Tibial nerve (tissue), 4 donors: Measurements from ENCODE around the gene BACH2. TPM values are rescaled to one million over a fixed set of nuclear protein-coding genes. Genes with fewer than 3 reads are reported as not detected.

Experiments used
- DNase-seq, 2 donors: peaks; one replicate each; pipeline ENCODE4 v3.0.0-alpha.2; 2019; ENCODE audit warnings: low spot score in 2 of 2
- H3K27ac ChIP-seq, 4 donors: fragments of 200-600 bp; sonication (generic) in 3 of 4; one replicate each; pipeline ENCODE4 v1.5.1; 2017 to 2019; ENCODE audit warnings: mild to moderate bottlenecking in 1 of 4
- H3K27me3 ChIP-seq, 2 donors: fragments of 200-600 bp; sonication (generic) in 1 of 2; one replicate each; pipeline versions ENCODE4 v1.5.1 to v1.6.0; 2017 to 2019
- H3K36me3 ChIP-seq, 3 donors: fragments of 200-600 bp; sonication (generic); one replicate each; pipeline ENCODE4 v1.5.1; 2018 to 2019
- H3K4me1 ChIP-seq, 4 donors: fragments of 200-600 bp; sonication (generic) in 3 of 4; one replicate each; pipeline ENCODE4 v1.5.1; 2017 to 2019
- H3K4me3 ChIP-seq, 4 donors: fragments of 200-600 bp; sonication (generic) in 3 of 4; one replicate each; pipeline ENCODE4 v1.5.1; 2017 to 2019; ENCODE audit warnings: mild to moderate bottlenecking in 1 of 4, moderate library complexity in 1 of 4
- H3K9me3 ChIP-seq, 4 donors: fragments of 200-600 bp; sonication (generic) in 3 of 4; one replicate each; pipeline ENCODE4 v1.5.1; 2017 to 2019
- CTCF ChIP-seq, 5 experiments: fragments of 200-600 bp in 3 of 5; fragments of 450-650 bp in 2 of 5; sonication (generic) in 3 of 5; IDR thresholded peaks; one replicate each; pipeline ENCODE4 v1.5.1; 2016 to 2019; ENCODE audit warnings: antibody characterized with exemption in 5 of 5, mild to moderate bottlenecking in 3 of 5, moderate library complexity in 2 of 5
- EP300 ChIP-seq, 2 donors: sonication (generic); formaldehyde crosslinking; IDR thresholded peaks; one replicate each; pipeline ENCODE4 v1.6.1; 2017; ENCODE audit warnings: antibody characterized with exemption in 2 of 2, mild to moderate bottlenecking in 1 of 2
- POLR2A ChIP-seq, 2 donors: fragments of 450-650 bp; IDR thresholded peaks; one replicate each; pipeline ENCODE4 v1.6.1; 2017; ENCODE audit warnings: antibody characterized with exemption in 2 of 2, mild to moderate bottlenecking in 2 of 2, moderate library complexity in 2 of 2
- WGBS, 2 donors: methylation state at CpG; one replicate each; pipeline ENCODE4 v1.1.5; 2018; 5-methylcytosine and 5-hydroxymethylcytosine counted together
- total RNA-seq, 4 donors: library from RNA; depleted of rRNA; stranded (reverse); fragments of >200 nt; gene quantifications; one replicate each; pipeline ENCODE4 v1.1.0, GENCODE V29; 2016

BACH2 gene
- total RNA-seq, 4 donors from 2014 or later, result 4.4 to 11.1 (median 8.4) TPM

GRCh38 chr6:90311569-90311968 lies 14.9 kb upstream of the BACH2 start:
- DNase-seq, result no peak
- no peak overlapping the region for H3K4me3 ChIP-seq
- H3K27me3 ChIP-seq, result no peaks in the 10 kb centered on the region
- no peak for TF ChIP-seq POLR2A (IDR thresholded peaks at IDR 0.05)
- TF ChIP-seq CTCF (IDR thresholded peaks at IDR 0.05), result no peak
- TF ChIP-seq EP300 (IDR thresholded peaks at IDR 0.05), result no peak
- WGBS, 2 donors, result 91 to 92% methylated on average over 4 of the region's 4 CpGs
- no peak overlapping the region for H3K27ac ChIP-seq
- H3K9me3 ChIP-seq, result no peaks in the 10 kb centered on the region
- no peaks in the 10 kb centered on the region for H3K36me3 ChIP-seq
- H3K4me1 ChIP-seq, result no peaks in the 10 kb centered on the region

- 69 to 73% methylated on average over 1 of the region's 1 CpG for WGBS, 2 donors
- no peaks in the 10 kb centered on the region for H3K4me1 ChIP-seq
These were observed 9.3 kb upstream of the BACH2 start for GRCh38 chr6:90305800-90306448.

GRCh38 chr6:90304308-90304707 lies 7.7 kb upstream of the BACH2 start:
- Histone ChIP-seq H3K4me1 (no peaks in the 10 kb centered on the region), H3K36me3 (no peaks in the 10 kb centered on the region), H3K4me3 (no peak overlapping the region), H3K27me3 (no peaks in the 10 kb centered on the region), H3K9me3 (no peaks in the 10 kb centered on the region), H3K27ac (no peak overlapping the region)
- TF ChIP-seq EP300 (IDR thresholded peaks at IDR 0.05) (no peak), CTCF (IDR thresholded peaks at IDR 0.05) (no peak), POLR2A (IDR thresholded peaks at IDR 0.05) (no peak)
- DNase-seq, result no peak
- WGBS, 2 donors, result 86 to 93% methylated on average over 5 of the region's 5 CpGs

More at GRCh38 chr6:90305800-90306448, 9.3 kb upstream of the BACH2 start:
- H3K36me3 ChIP-seq, result no peaks in the 10 kb centered on the region
- no peak overlapping the region for H3K27ac ChIP-seq
- H3K9me3 ChIP-seq, result no peaks in the 10 kb centered on the region
- DNase-seq, result no peak
- no peak overlapping the region for H3K4me3 ChIP-seq
- H3K27me3 ChIP-seq, result no peaks in the 10 kb centered on the region
- no peak for TF ChIP-seq EP300 (IDR thresholded peaks at IDR 0.05)
- TF ChIP-seq POLR2A (IDR thresholded peaks at IDR 0.05), result no peak
- no peak for TF ChIP-seq CTCF (IDR thresholded peaks at IDR 0.05)

- Histone ChIP-seq H3K27me3 (no peaks in the 10 kb centered on the region), H3K4me3 (no peak overlapping the region), H3K36me3 (no peaks in the 10 kb centered on the region), H3K27ac (no peak overlapping the region), H3K9me3 (no peaks in the 10 kb centered on the region), H3K4me1 (no peaks in the 10 kb centered on the region)
- WGBS, 2 donors, result 67 to 74% methylated on average over 2 of the region's 2 CpGs
- TF ChIP-seq POLR2A (IDR thresholded peaks at IDR 0.05) (no peak), CTCF (IDR thresholded peaks at IDR 0.05) (no peak), EP300 (IDR thresholded peaks at IDR 0.05) (no peak)
- DNase-seq, result no peak
These were observed 6.4 kb upstream of the BACH2 start for GRCh38 chr6:90303039-90303438.

- TF ChIP-seq POLR2A (IDR thresholded peaks at IDR 0.05) (no peak), CTCF (IDR thresholded peaks at IDR 0.05) (no peak), EP300 (IDR thresholded peaks at IDR 0.05) (no peak)
- Histone ChIP-seq H3K36me3 (no peaks in the 10 kb centered on the region), H3K4me3 (no peak overlapping the region), H3K27ac (no peak overlapping the region), H3K9me3 (no peaks in the 10 kb centered on the region), H3K27me3 (no peaks in the 10 kb centered on the region), H3K4me1 (peaks cover 0 to 2% (median 0%) of the 10 kb centered on the region in 4 donors)
- DNase-seq, result no peak
- WGBS, 2 donors, result 95% methylated on average over 2 of the region's 2 CpGs
These were observed 5.7 kb upstream of the BACH2 start for GRCh38 chr6:90302320-90302719.
